GM13976 (cell line): Measurements from ENCODE around the gene REXO5.

Experiments used
- DNase-seq: peaks from one replicate; pipeline ENCODE4 v3.0.0; 2012; ENCODE audit warnings: low spot score
- in situ Hi-C: fragments of 300-500 bp; cut with MboI; formaldehyde crosslinking; loops from one replicate; pipeline ENCODE4 v1.12.0; 2022; ENCODE audit warnings: low sequenced_read_pairs, mixed read lengths, inconsistent platforms; ENCODE audit not compliant: unreplicated experiment
- TF ChIP-seq, protein P1 (sequence below): IDR thresholded peaks from 2 replicates; pipeline ENCODE4 v1.5.1; 2012; ENCODE audit warnings: borderline replicate concordance, mild to moderate bottlenecking; ENCODE audit not compliant: insufficient read depth; ENCODE audit errors: extremely low read depth, missing control alignments, control extremely low read depth

The REXO5 gene

DNA sequence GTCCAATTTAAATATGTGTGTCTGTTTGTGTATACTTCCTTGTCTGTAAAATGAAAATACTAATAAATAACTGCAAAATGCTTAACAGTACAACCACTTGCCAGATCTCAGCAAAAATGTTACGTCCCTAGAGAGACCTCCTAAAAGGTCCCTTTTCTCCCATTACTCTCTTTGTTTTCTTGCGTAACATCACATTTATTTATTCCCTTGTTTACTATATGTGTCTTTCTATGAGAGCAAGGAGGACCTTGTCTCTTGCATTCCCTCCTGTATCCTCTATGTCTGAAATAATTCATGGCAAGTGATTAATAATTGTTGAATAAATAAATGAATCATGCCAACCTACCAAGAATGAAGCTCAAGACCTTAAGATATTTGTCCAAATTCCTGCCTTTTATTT, 40.6 kb upstream of the REXO5 start:
- no peak for DNase-seq
- TF ChIP-seq, protein P1, sequence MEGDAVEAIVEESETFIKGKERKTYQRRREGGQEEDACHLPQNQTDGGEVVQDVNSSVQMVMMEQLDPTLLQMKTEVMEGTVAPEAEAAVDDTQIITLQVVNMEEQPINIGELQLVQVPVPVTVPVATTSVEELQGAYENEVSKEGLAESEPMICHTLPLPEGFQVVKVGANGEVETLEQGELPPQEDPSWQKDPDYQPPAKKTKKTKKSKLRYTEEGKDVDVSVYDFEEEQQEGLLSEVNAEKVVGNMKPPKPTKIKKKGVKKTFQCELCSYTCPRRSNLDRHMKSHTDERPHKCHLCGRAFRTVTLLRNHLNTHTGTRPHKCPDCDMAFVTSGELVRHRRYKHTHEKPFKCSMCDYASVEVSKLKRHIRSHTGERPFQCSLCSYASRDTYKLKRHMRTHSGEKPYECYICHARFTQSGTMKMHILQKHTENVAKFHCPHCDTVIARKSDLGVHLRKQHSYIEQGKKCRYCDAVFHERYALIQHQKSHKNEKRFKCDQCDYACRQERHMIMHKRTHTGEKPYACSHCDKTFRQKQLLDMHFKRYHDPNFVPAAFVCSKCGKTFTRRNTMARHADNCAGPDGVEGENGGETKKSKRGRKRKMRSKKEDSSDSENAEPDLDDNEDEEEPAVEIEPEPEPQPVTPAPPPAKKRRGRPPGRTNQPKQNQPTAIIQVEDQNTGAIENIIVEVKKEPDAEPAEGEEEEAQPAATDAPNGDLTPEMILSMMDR, result no peak
- in situ Hi-C loops, result no loop called here

DNA sequence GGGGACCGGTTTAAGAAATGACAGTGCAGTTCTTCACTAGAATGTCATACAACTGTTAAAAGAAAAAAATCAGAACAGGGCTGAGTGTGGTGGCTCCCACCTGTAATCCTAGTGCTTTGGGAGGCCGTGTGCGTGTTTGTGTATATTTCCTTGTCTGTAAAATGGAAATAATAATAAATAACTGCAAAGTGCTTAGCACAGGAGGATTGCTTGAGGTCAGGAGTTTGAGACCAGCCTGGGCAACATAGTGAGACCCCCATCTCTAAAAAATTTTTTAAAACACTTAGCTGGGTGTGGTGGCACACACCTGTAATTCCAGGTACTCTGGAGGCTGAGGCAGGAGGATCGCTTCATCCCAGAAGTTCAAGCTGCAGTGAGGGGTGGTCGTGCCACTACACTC, 40.0 kb upstream of the REXO5 start:
- DNase-seq, result no peak
- in situ Hi-C loops, result no loop called here
- TF ChIP-seq, protein P1, result no peak

DNA sequence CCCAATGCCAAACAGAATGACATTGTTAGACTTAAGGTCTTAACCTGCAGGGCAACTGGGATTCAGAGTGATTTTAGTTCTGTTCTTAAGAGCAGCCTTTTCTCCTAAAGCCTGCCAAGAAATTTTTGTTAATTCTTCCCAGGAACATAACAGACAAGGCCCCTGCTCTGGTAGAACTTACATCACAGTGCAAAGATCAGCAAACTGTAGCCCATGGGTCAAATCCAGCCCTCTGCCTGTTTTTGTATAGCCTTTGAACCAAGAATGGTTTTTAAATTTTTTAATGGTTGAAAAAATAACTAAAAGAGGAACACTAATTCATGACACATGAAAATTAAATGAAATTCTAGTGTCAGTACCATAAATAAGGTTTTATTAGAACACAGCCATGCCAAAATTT, 38.8 kb upstream of the REXO5 start:
- DNase-seq, result no peak
- TF ChIP-seq, protein P1, result no peak
- in situ Hi-C loops, result no loop called here

DNA sequence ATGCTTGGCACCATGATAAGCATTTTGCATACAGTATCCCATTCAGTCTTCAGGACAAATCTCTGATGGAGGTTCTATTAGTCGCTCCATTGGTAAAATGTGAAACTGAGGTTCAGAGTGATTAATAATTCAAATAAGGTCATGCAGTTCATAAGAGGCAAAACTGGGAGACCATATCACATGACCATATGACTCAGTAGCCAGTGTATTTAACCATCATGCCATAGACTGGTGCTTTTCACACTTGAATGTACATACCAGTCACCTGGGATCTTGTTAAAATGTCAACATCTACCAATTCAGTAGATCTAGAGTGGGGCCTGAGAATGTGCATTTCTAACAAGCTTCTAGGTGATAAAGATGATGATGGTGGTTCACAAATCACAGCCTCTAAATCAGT, 38.2 kb upstream of the REXO5 start:
- in situ Hi-C loops, result no loop called here
- no peak for DNase-seq
- TF ChIP-seq, protein P1, result no peak

DNA sequence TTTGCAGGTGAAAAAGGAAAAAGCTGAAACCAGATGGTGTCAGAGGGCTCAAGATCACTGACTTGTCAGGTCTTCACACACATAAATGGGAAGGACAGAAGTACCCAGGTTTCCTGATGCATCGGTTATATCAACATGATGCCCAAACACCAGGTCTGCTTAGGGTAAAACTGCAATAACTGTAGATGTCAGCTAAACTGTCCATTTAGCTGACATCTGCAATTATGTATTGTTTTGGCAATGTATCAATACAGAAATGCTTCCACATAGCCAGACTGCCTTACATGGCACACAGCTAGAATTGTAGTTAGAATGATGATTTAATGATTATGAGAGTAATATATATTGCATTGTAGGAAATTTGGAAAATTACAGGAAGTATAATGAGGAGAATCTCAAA, 37.5 kb upstream of the REXO5 start:
- in situ Hi-C loops, result no loop called here
- TF ChIP-seq, protein P1, result no peak

DNA sequence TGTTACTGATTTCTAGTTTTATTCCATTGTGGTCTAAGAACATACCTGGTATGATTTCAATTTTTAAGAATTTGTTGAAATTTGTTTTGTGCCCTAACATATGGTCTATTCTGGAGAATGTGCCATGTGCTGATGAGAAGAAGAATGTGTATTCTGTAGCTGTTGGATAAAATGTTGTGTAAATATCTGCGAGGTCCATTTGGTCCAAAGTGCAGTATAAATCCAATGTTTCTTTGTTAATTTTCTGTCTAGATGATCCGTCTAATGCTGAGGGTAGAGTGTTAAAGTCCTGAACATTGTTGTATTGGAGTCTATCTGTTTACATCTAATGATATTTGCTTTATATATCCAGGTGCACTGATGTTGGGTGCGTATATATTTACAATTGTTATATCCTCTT, 32.6 kb upstream of the REXO5 start:
- in situ Hi-C loops, result no loop called here
- no peak for DNase-seq
- TF ChIP-seq, protein P1, result no peak

More for the DNA sequence above, 37.5 kb upstream of the REXO5 start:
- DNase-seq, result no peak
